Esophagus squamous epithelium (tissue), 4 donors: ENCODE data around the gene SPDYA.

Experiments
- POLR2A ChIP-seq, 4 donors: fragments of 450-650 bp; IDR thresholded peaks; one replicate each; pipeline ENCODE4 v1.6.1; 2017; ENCODE audit warnings: antibody characterized with exemption in 4 of 4, mild to moderate bottlenecking in 4 of 4, moderate library complexity in 3 of 4
- TF ChIP-seq, protein P1 (sequence below), 6 experiments: fragments of 450-650 bp in 4 of 6; fragments of 200-600 bp in 2 of 6; sonication (generic) in 2 of 6; IDR thresholded peaks; one replicate each; pipeline ENCODE4 v1.5.1; 2016 to 2019; ENCODE audit warnings: antibody characterized with exemption in 6 of 6, mild to moderate bottlenecking in 4 of 6, moderate library complexity in 4 of 6

DNA sequence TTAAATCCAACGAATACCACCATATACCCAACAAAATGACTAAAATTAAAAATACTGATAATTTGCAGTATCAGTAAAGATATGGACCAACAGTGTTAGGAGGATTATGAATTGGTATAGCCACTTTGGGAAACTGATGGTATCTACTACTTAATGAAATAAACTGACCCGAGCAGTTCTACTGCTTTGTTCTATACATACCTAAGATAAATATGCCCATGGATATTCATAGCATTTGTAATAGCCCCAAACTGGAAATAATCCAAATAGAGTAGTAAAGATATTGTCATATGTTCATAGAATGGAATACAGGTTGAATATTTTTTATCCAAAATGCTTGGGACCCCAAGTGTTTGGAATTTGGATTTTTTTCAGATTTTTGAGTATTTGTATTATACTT is 38.3 kb upstream of the SPDYA start:
- TF ChIP-seq, protein P1, sequence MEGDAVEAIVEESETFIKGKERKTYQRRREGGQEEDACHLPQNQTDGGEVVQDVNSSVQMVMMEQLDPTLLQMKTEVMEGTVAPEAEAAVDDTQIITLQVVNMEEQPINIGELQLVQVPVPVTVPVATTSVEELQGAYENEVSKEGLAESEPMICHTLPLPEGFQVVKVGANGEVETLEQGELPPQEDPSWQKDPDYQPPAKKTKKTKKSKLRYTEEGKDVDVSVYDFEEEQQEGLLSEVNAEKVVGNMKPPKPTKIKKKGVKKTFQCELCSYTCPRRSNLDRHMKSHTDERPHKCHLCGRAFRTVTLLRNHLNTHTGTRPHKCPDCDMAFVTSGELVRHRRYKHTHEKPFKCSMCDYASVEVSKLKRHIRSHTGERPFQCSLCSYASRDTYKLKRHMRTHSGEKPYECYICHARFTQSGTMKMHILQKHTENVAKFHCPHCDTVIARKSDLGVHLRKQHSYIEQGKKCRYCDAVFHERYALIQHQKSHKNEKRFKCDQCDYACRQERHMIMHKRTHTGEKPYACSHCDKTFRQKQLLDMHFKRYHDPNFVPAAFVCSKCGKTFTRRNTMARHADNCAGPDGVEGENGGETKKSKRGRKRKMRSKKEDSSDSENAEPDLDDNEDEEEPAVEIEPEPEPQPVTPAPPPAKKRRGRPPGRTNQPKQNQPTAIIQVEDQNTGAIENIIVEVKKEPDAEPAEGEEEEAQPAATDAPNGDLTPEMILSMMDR (IDR thresholded peaks at IDR 0.05) = no peak
- TF ChIP-seq POLR2A (IDR thresholded peaks at IDR 0.05) = no peak
